Transverse colon (tissue), 4 donors: ENCODE measurements around the gene GFRA1. TPM values are rescaled to one million over a fixed set of nuclear protein-coding genes. Genes with fewer than 3 reads are reported as not detected.

ENCODE experiments used
- DNase-seq: peaks from one replicate; pipeline ENCODE4 v3.0.0-alpha.2; 2019
- H3K27ac ChIP-seq, 4 donors: fragments of 200-600 bp; sonication (generic); 2 replicates each; pipeline ENCODE4 v1.5.1; 2016 to 2018; ENCODE audit warnings: inconsistent platforms in 4 of 4
- H3K27me3 ChIP-seq: fragments of 200-600 bp; sonication (generic); 2 replicates; pipeline ENCODE4 v1.5.1; 2017; ENCODE audit warnings: inconsistent platforms
- H3K36me3 ChIP-seq, 4 donors: fragments of 200-600 bp; sonication (generic); 2 replicates each; pipeline ENCODE4 v1.5.1; 2017 to 2019; ENCODE audit warnings: inconsistent platforms in 4 of 4
- H3K4me1 ChIP-seq, 4 donors: fragments of 200-600 bp; sonication (generic); 2 replicates each; pipeline ENCODE4 v1.5.1; 2017 to 2020; ENCODE audit warnings: inconsistent platforms in 4 of 4
- H3K4me3 ChIP-seq, 4 donors: fragments of 200-600 bp; sonication (generic); 1 replicate in 1 of 4; 2 replicates in 3 of 4; pipeline versions ENCODE4 v1.5.1 to v1.6.1; 2017 to 2019; ENCODE audit warnings: inconsistent platforms in 4 of 4
- H3K9me3 ChIP-seq, 2 donors: fragments of 200-600 bp; sonication (generic); 2 replicates each; pipeline ENCODE4 v1.5.1; 2017 to 2019; ENCODE audit warnings: inconsistent platforms in 2 of 2
- CTCF ChIP-seq, 5 experiments: fragments of 200-600 bp in 3 of 5; fragments of 450-650 bp in 2 of 5; sonication (generic) in 3 of 5; IDR thresholded peaks; 1 replicate in 2 of 5; 2 replicates in 3 of 5; pipeline ENCODE4 v1.5.1; 2016 to 2017; ENCODE audit warnings: antibody characterized with exemption in 5 of 5, inconsistent platforms in 3 of 5, mild to moderate bottlenecking in 2 of 5, moderate library complexity in 1 of 5
- EP300 ChIP-seq: sonication (generic); formaldehyde crosslinking; IDR thresholded peaks from one replicate; pipeline ENCODE4 v1.6.1; 2017; ENCODE audit warnings: antibody characterized with exemption, low read depth
- POLR2A ChIP-seq: fragments of 450-650 bp; IDR thresholded peaks from one replicate; pipeline ENCODE4 v1.6.1; 2016; ENCODE audit warnings: antibody characterized with exemption, mild to moderate bottlenecking, moderate library complexity
- POLR2AphosphoS5 ChIP-seq, 3 donors: sonication (generic); formaldehyde crosslinking; IDR thresholded peaks; one replicate each; pipeline ENCODE4 v1.6.1; 2016; ENCODE audit warnings: antibody characterized with exemption in 3 of 3
- WGBS, 2 donors: methylation state at CpG; one replicate each; pipeline ENCODE4 v1.1.5; 2018; ENCODE audit warnings: low coverage in 1 of 2; 5-methylcytosine and 5-hydroxymethylcytosine counted together
- in situ Hi-C, 4 donors: fragments of 200-750 bp; cut with MboI; loops; one replicate each; pipeline versions ENCODE4 v1.15.0 to v1.15.1; 2017; ENCODE audit warnings: low sequenced_read_pairs in 3 of 4, low pct_ligation_motif_present in 1 of 4, low pct_unique_long_range_greater_than_20kb in 1 of 4
- intact Hi-C: fragments of 100-400 bp; cut with DNase I; formaldehyde crosslinking; loops from one replicate; pipeline ENCODE4 v1.15.1; 2023; ENCODE audit warnings: low total_unique reads
- total RNA-seq, 4 donors: library from RNA; depleted of rRNA; stranded (reverse); fragments of >200 nt; gene quantifications; one replicate each; pipeline ENCODE4 v1.1.0, GENCODE V29; 2016

Gene GFRA1
- total RNA-seq, 4 donors from 2014 or later = 12.0 to 32.8 (median 17.3) TPM

- DNase-seq = no peak
- WGBS, 2 donors = 66 to 72% methylated on average over 10 to 12 of the region's 12 CpGs
- Histone ChIP-seq H3K27ac (no peak overlapping the region), H3K36me3 (no peaks in the 10 kb centered on the region), H3K4me3 (no peak overlapping the region), H3K4me1 (no peaks in the 10 kb centered on the region), H3K9me3 (peaks cover 0 to 5% of the 10 kb centered on the region in 2 donors), H3K27me3 (no peaks in the 10 kb centered on the region)
- in situ Hi-C loops = no loop called here
- intact Hi-C loops = no loop called here
- no peak for TF ChIP-seq POLR2A
- no peak for TF ChIP-seq CTCF (IDR thresholded peaks at IDR 0.05)
- no peak for TF ChIP-seq POLR2AphosphoS5 (IDR thresholded peaks at IDR 0.05)
- TF ChIP-seq EP300 = no peak
Measured at GRCh38 chr10:116197946-116198675, 74.9 kb downstream of the GFRA1 start.

DNA sequence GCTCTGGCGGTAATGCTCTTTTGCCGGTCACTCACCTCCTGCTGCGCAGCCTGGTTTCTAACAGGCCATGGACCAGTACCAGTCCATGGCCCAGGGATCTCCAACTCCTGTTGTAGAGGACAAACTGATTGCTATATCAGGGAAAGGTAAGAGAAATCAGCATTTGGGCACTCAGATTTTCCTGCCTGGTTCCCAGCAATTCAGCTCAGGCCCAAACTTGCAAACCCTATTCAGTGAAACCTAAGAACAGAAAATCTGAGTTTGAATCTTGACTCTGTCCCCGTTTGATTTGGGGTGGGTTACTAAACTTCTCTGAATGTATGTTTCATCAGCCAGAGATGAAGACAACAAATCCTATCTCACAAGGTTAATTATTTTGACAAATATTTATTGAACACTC lies 77.4 kb downstream of the GFRA1 start:
- Histone ChIP-seq H3K9me3 (peaks cover 0 to 5% of the 10 kb centered on the region in 2 donors), H3K4me3 (no peak overlapping the region), H3K27ac (no peak overlapping the region), H3K27me3 (no peaks in the 10 kb centered on the region), H3K36me3 (no peaks in the 10 kb centered on the region), H3K4me1 (no peaks in the 10 kb centered on the region)
- no peak for DNase-seq
- WGBS, 2 donors = 86 to 95% methylated on average over 1 to 4 of the region's 4 CpGs
- intact Hi-C loops (no loop called here), in situ Hi-C loops (no loop called here)
- TF ChIP-seq POLR2AphosphoS5 (IDR thresholded peaks at IDR 0.05) = no peak
- TF ChIP-seq EP300 = no peak

GRCh38 chr10:116195039-116195438 lies 78.0 kb downstream of the GFRA1 start:
- 89% methylated on average over 2 of the region's 2 CpGs; no CpG with 5 or more reads in 1 of the 2 donors for WGBS, 2 donors
- Histone ChIP-seq H3K4me1 (no peaks in the 10 kb centered on the region), H3K4me3 (no peak overlapping the region), H3K27ac (no peak overlapping the region), H3K36me3 (no peaks in the 10 kb centered on the region), H3K27me3 (no peaks in the 10 kb centered on the region), H3K9me3 (peaks cover 0 to 5% of the 10 kb centered on the region in 2 donors)
- DNase-seq = no peak
- in situ Hi-C loops = no loop called here
- TF ChIP-seq POLR2A (no peak), CTCF (IDR thresholded peaks at IDR 0.05) (no peak), POLR2AphosphoS5 (IDR thresholded peaks at IDR 0.05) (no peak), EP300 (no peak)
- intact Hi-C loops = no loop called here

DNA sequence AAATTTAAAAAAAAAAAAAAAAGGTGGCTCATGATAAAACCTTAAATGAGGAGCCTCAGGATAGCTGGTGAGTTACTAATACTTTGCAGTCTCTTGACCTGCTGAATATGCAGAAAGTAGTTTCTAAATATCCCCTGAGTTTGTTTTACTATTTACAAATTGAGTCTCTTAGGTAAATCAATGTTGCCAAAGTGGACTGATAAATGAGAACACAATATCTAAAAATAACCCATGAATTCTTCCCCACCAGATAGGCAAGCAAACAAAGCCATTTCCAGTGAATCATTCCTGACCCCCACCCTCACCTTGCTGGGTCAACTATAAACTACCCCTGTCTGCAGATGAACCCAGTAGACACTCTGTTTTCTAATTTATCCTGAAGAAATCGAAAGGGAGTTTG lies 78.9 kb downstream of the GFRA1 start:
- H3K27me3 ChIP-seq = no peaks in the 10 kb centered on the region
- no peak overlapping the region for H3K27ac ChIP-seq
- H3K4me1 ChIP-seq = no peaks in the 10 kb centered on the region
- peaks cover 0 to 5% of the 10 kb centered on the region in 2 donors for H3K9me3 ChIP-seq
- 67 to 83% methylated on average over 1 of the region's 1 CpG for WGBS, 2 donors
- TF ChIP-seq CTCF (IDR thresholded peaks at IDR 0.05) = no peak
- no peak for TF ChIP-seq POLR2A
- intact Hi-C loops = no loop called here
- no peaks in the 10 kb centered on the region for H3K36me3 ChIP-seq
- H3K4me3 ChIP-seq = no peak overlapping the region
- in situ Hi-C loops = no loop called here
- no peak for DNase-seq

DNA sequence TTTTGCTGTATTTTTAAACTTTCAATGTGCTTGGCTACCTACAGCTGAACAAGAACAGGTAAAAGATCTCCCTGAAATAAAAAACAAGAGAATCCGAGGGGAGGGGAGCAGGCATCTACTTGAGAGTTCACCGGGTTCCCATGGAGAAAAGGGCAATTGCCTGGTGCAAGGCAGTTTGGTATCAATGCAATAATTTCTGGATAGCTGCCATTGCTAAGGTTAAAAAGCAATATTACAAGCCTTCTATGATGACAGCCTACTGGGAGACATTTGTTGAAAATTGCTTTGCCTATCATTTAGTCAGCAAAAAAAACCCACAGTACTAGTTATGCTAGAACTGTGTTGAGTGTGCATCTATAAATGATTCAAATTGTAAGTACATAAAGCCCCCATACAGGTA lies 82.1 kb downstream of the GFRA1 start:
- intact Hi-C loops (no loop called here), in situ Hi-C loops (no loop called here)
- H3K4me3 ChIP-seq = no peak overlapping the region
- TF ChIP-seq POLR2A (no peak), POLR2AphosphoS5 (IDR thresholded peaks at IDR 0.05) (no peak), CTCF (IDR thresholded peaks at IDR 0.05) (no peak), EP300 (no peak)
- no peaks in the 10 kb centered on the region for H3K4me1 ChIP-seq
- H3K9me3 ChIP-seq = peaks cover 0 to 5% of the 10 kb centered on the region in 2 donors
- H3K27ac ChIP-seq = no peak overlapping the region
- DNase-seq = no peak
- no peaks in the 10 kb centered on the region for H3K27me3 ChIP-seq
- no peaks in the 10 kb centered on the region for H3K36me3 ChIP-seq
- WGBS, 2 donors = 74 to 79% methylated on average over 2 of the region's 2 CpGs
